Measurements from ENCODE around the gene CNGA3.

Gene CNGA3

DNA sequence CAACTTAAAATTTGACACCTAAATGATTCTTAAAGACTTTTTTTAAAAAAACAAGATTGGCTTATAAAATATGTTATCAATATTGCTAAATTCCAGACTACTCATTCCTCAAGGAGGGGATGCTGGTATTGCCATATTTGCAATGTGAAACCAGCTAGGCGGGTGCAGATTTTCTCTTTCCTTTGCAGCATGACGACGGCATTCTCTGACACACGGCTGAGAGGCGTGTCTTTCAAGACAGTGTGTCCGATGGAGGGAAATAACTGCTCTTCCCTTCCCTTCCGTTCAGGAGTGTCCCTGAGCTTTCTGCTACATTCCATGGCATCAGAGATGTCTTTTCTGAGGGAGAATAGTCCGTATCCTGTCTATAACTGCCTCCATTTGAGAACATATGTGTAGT is 38.2 kb upstream of the CNGA3 start:
- H3K36me3 ChIP-seq (ENCODE audit: insufficient read depth, low read length) = no peaks in the 10 kb centered on the region

GRCh38 chr2:98308532-98308931 is 37.7 kb upstream of the CNGA3 start:
- no peak for TF ChIP-seq EZH2 (IDR thresholded peaks at IDR 0.05; ENCODE audit: borderline replicate concordance, low read length)
- TF ChIP-seq, protein P1, sequence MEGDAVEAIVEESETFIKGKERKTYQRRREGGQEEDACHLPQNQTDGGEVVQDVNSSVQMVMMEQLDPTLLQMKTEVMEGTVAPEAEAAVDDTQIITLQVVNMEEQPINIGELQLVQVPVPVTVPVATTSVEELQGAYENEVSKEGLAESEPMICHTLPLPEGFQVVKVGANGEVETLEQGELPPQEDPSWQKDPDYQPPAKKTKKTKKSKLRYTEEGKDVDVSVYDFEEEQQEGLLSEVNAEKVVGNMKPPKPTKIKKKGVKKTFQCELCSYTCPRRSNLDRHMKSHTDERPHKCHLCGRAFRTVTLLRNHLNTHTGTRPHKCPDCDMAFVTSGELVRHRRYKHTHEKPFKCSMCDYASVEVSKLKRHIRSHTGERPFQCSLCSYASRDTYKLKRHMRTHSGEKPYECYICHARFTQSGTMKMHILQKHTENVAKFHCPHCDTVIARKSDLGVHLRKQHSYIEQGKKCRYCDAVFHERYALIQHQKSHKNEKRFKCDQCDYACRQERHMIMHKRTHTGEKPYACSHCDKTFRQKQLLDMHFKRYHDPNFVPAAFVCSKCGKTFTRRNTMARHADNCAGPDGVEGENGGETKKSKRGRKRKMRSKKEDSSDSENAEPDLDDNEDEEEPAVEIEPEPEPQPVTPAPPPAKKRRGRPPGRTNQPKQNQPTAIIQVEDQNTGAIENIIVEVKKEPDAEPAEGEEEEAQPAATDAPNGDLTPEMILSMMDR (IDR thresholded peaks at IDR 0.05; ENCODE audit: low read length) = no peak
- Histone ChIP-seq H2AFZ (ENCODE audit: low read length) (no peak overlapping the region), H3K36me3 (ENCODE audit: insufficient read depth, low read length) (no peaks in the 10 kb centered on the region)

More for the DNA sequence above, 38.2 kb upstream of the CNGA3 start:
- no peaks in the 10 kb centered on the region for H3F3A ChIP-seq (ENCODE audit: insufficient read depth, low read length)
- TF ChIP-seq EZH2 (IDR thresholded peaks at IDR 0.05; ENCODE audit: borderline replicate concordance, low read length) = no peak
- H2AFZ ChIP-seq (ENCODE audit: low read length) = no peak overlapping the region
- H3K9ac ChIP-seq (ENCODE audit: low read length) = no peak overlapping the region
- no peaks in the 10 kb centered on the region; the same call in 1 of the 2 replicates for H3K27me3 ChIP-seq (ENCODE audit: insufficient read depth, low read length)
- H3K4me2 ChIP-seq (ENCODE audit: low read length) = no peak overlapping the region
- no peak overlapping the region for H3K4me3 ChIP-seq (ENCODE audit: low read depth, low read length, poor library complexity, severe bottlenecking)
- H3K4me1 ChIP-seq (ENCODE audit: insufficient read depth, low read length, severe bottlenecking) = no peaks in the 10 kb centered on the region
- H3K27ac ChIP-seq (ENCODE audit: low read depth, low read length, poor library complexity, severe bottlenecking) = no peak overlapping the region
- H3K9me3 ChIP-seq (ENCODE audit: low read length) = no peaks in the 10 kb centered on the region
- H3K9me2 ChIP-seq (ENCODE audit: low read depth, low read length) = no peaks in the 10 kb centered on the region
- H3K79me2 ChIP-seq (ENCODE audit: insufficient read depth, low read length) = no peaks in the 10 kb centered on the region
- no peaks in the 10 kb centered on the region for H4K20me1 ChIP-seq (ENCODE audit: insufficient read depth, low read length)

GRCh38 chr2:98309580-98309979 is 36.7 kb upstream of the CNGA3 start:
- Histone ChIP-seq H3K4me3 (ENCODE audit: low read depth, low read length, poor library complexity, severe bottlenecking) (no peak overlapping the region), H3K4me2 (ENCODE audit: low read length) (no peak overlapping the region), H3K9me2 (ENCODE audit: low read depth, low read length) (no peaks in the 10 kb centered on the region), H3K79me2 (ENCODE audit: insufficient read depth, low read length) (no peaks in the 10 kb centered on the region), H4K20me1 (ENCODE audit: insufficient read depth, low read length) (no peaks in the 10 kb centered on the region), H3K9ac (ENCODE audit: low read length) (no peak overlapping the region), H3K27me3 (ENCODE audit: insufficient read depth, low read length) (no peaks in the 10 kb centered on the region; the same call in 1 of the 2 replicates), H3F3A (ENCODE audit: insufficient read depth, low read length) (no peaks in the 10 kb centered on the region), H3K9me3 (ENCODE audit: low read length) (no peaks in the 10 kb centered on the region), H3K4me1 (ENCODE audit: insufficient read depth, low read length, severe bottlenecking) (no peaks in the 10 kb centered on the region), H2AFZ (ENCODE audit: low read length) (no peak overlapping the region), H3K27ac (ENCODE audit: low read depth, low read length, poor library complexity, severe bottlenecking) (no peak overlapping the region), H3K36me3 (ENCODE audit: insufficient read depth, low read length) (no peaks in the 10 kb centered on the region)
- no peak for TF ChIP-seq EZH2 (IDR thresholded peaks at IDR 0.05; ENCODE audit: borderline replicate concordance, low read length)
- TF ChIP-seq, protein P1 (IDR thresholded peaks at IDR 0.05; ENCODE audit: low read length) = no peak

More at GRCh38 chr2:98308532-98308931, 37.7 kb upstream of the CNGA3 start:
- H3K9me2 ChIP-seq (ENCODE audit: low read depth, low read length) = no peaks in the 10 kb centered on the region
- no peaks in the 10 kb centered on the region for H3K9me3 ChIP-seq (ENCODE audit: low read length)
- H3K27ac ChIP-seq (ENCODE audit: low read depth, low read length, poor library complexity, severe bottlenecking) = no peak overlapping the region
- no peaks in the 10 kb centered on the region for H3K4me1 ChIP-seq (ENCODE audit: insufficient read depth, low read length, severe bottlenecking)
- no peak overlapping the region for H3K9ac ChIP-seq (ENCODE audit: low read length)
- no peaks in the 10 kb centered on the region for H3K79me2 ChIP-seq (ENCODE audit: insufficient read depth, low read length)
- H3F3A ChIP-seq (ENCODE audit: insufficient read depth, low read length) = no peaks in the 10 kb centered on the region
- no peak overlapping the region for H3K4me2 ChIP-seq (ENCODE audit: low read length)
- H3K27me3 ChIP-seq (ENCODE audit: insufficient read depth, low read length) = no peaks in the 10 kb centered on the region; the same call in 1 of the 2 replicates
- H4K20me1 ChIP-seq (ENCODE audit: insufficient read depth, low read length) = no peaks in the 10 kb centered on the region
- no peak overlapping the region for H3K4me3 ChIP-seq (ENCODE audit: low read depth, low read length, poor library complexity, severe bottlenecking)

GRCh38 chr2:98310010-98310409 is 36.2 kb upstream of the CNGA3 start:
- TF ChIP-seq, protein P1 (IDR thresholded peaks at IDR 0.05; ENCODE audit: low read length) = no peak
- TF ChIP-seq EZH2 (IDR thresholded peaks at IDR 0.05; ENCODE audit: borderline replicate concordance, low read length) = no peak
- Histone ChIP-seq H3K9me2 (ENCODE audit: low read depth, low read length) (no peaks in the 10 kb centered on the region), H3K4me1 (ENCODE audit: insufficient read depth, low read length, severe bottlenecking) (no peaks in the 10 kb centered on the region), H2AFZ (ENCODE audit: low read length) (no peak overlapping the region), H3K27me3 (ENCODE audit: insufficient read depth, low read length) (no peaks in the 10 kb centered on the region), H3F3A (ENCODE audit: insufficient read depth, low read length) (no peaks in the 10 kb centered on the region), H3K9ac (ENCODE audit: low read length) (no peak overlapping the region), H4K20me1 (ENCODE audit: insufficient read depth, low read length) (no peaks in the 10 kb centered on the region), H3K36me3 (ENCODE audit: insufficient read depth, low read length) (no peaks in the 10 kb centered on the region), H3K79me2 (ENCODE audit: insufficient read depth, low read length) (no peaks in the 10 kb centered on the region), H3K4me3 (ENCODE audit: low read depth, low read length, poor library complexity, severe bottlenecking) (no peak overlapping the region), H3K27ac (ENCODE audit: low read depth, low read length, poor library complexity, severe bottlenecking) (no peak overlapping the region), H3K4me2 (ENCODE audit: low read length) (no peak overlapping the region), H3K9me3 (ENCODE audit: low read length) (no peaks in the 10 kb centered on the region)

All from OCI-LY1 (cell line).